ENCODE data around the gene RIC1. TPM values are rescaled to one million over a fixed set of nuclear protein-coding genes. Genes with fewer than 3 reads are reported as not detected.

RIC1 gene
- total RNA-seq, 1 experiment from 2014 or later: 18.6 TPM

GRCh38 chr9:5688109-5688508 lies 59.2 kb downstream of the RIC1 start:
- peaks cover 10% of the 10 kb centered on the region for H3K4me1 ChIP-seq
- Mint-ChIP-seq H3K27ac (ENCODE audit: unreplicated experiment) (no peak overlapping the region), H3K27me3 (ENCODE audit: insufficient read depth, unreplicated experiment) (no peaks in the 10 kb centered on the region), H3K36me3 (ENCODE audit: insufficient read depth, unreplicated experiment) (peaks cover 2% of the 10 kb centered on the region), H3K4me1 (ENCODE audit: low read depth, unreplicated experiment) (no peaks in the 10 kb centered on the region), H3K4me3 (ENCODE audit: unreplicated experiment) (no peak overlapping the region), H3K9me3 (ENCODE audit: unreplicated experiment) (peaks cover 1% of the 10 kb centered on the region)
- ChIA-PET POLR2A (no interaction called here), CTCF (no interaction called here)
- H3K4me3 ChIP-seq (ENCODE audit: low read depth, low read length): no peak overlapping the region
- intact Hi-C loops (cut with micrococcal nuclease; ENCODE audit: unreplicated experiment): no loop called here
- DNase-seq: no peak
- no peak for TF ChIP-seq CTCF (IDR thresholded peaks at IDR 0.05; ENCODE audit: insufficient read depth in 1 of 2, low read depth in 1 of 2, low read length in 1 of 2, severe bottlenecking in 1 of 2, unreplicated experiment in 1 of 2)
- no TSS peak for BruUV-seq (replicated peaks)
- no peaks in the 10 kb centered on the region for H3K36me3 ChIP-seq (ENCODE audit: control insufficient read depth, insufficient read depth, low read length)
- H3K9me3 ChIP-seq: no peaks in the 10 kb centered on the region
- no peaks in the 10 kb centered on the region for H3K27me3 ChIP-seq (replicated peaks; ENCODE audit: control insufficient read depth, insufficient read depth, low read length)

GRCh38 chr9:5690278-5690677 lies 61.4 kb downstream of the RIC1 start:
- H3K27me3 ChIP-seq (replicated peaks; ENCODE audit: control insufficient read depth, insufficient read depth, low read length): no peaks in the 10 kb centered on the region
- Mint-ChIP-seq H3K4me1 (ENCODE audit: low read depth, unreplicated experiment) (no peaks in the 10 kb centered on the region), H3K27me3 (ENCODE audit: insufficient read depth, unreplicated experiment) (no peaks in the 10 kb centered on the region), H3K27ac (ENCODE audit: unreplicated experiment) (no peak overlapping the region), H3K36me3 (ENCODE audit: insufficient read depth, unreplicated experiment) (no peaks in the 10 kb centered on the region), H3K9me3 (ENCODE audit: unreplicated experiment) (no peaks in the 10 kb centered on the region), H3K4me3 (ENCODE audit: unreplicated experiment) (no peak overlapping the region)
- H3K36me3 ChIP-seq (ENCODE audit: control insufficient read depth, insufficient read depth, low read length): no peaks in the 10 kb centered on the region
- no peak for TF ChIP-seq CTCF (IDR thresholded peaks at IDR 0.05; ENCODE audit: insufficient read depth in 1 of 2, low read depth in 1 of 2, low read length in 1 of 2, severe bottlenecking in 1 of 2, unreplicated experiment in 1 of 2)
- H3K4me1 ChIP-seq: peaks cover 10% of the 10 kb centered on the region
- BruUV-seq (replicated peaks): no TSS peak
- intact Hi-C loops (cut with micrococcal nuclease; ENCODE audit: unreplicated experiment): no loop called here
- H3K4me3 ChIP-seq (ENCODE audit: low read depth, low read length): no peak overlapping the region
- no peak for DNase-seq
- POLR2A ChIA-PET: no interaction called here
- H3K9me3 ChIP-seq: no peaks in the 10 kb centered on the region
- CTCF ChIA-PET: no interaction called here

- TF ChIP-seq CTCF (IDR thresholded peaks at IDR 0.05; ENCODE audit: insufficient read depth in 1 of 2, low read depth in 1 of 2, low read length in 1 of 2, severe bottlenecking in 1 of 2, unreplicated experiment in 1 of 2): no peak
- DNase-seq: no peak
- H3K4me1 Mint-ChIP-seq (ENCODE audit: low read depth, unreplicated experiment): peaks cover 19% of the 10 kb centered on the region
- H3K27me3 ChIP-seq (replicated peaks; ENCODE audit: control insufficient read depth, insufficient read depth, low read length): no peaks in the 10 kb centered on the region
- intact Hi-C loops (cut with micrococcal nuclease; ENCODE audit: unreplicated experiment): no loop called here
- no peaks in the 10 kb centered on the region for H3K9me3 Mint-ChIP-seq (ENCODE audit: unreplicated experiment)
- peak overlapping the region; percentile 57 for H3K27ac Mint-ChIP-seq (ENCODE audit: unreplicated experiment)
- no peak overlapping the region for H3K4me3 Mint-ChIP-seq (ENCODE audit: unreplicated experiment)
- H3K27me3 Mint-ChIP-seq (ENCODE audit: insufficient read depth, unreplicated experiment): no peaks in the 10 kb centered on the region
- no TSS peak for BruUV-seq (replicated peaks)
- H3K36me3 ChIP-seq (ENCODE audit: control insufficient read depth, insufficient read depth, low read length): no peaks in the 10 kb centered on the region
- ChIA-PET CTCF (no interaction called here), POLR2A (no interaction called here)
- no peak overlapping the region for H3K4me3 ChIP-seq (ENCODE audit: low read depth, low read length)
- H3K4me1 ChIP-seq: peaks cover 26% of the 10 kb centered on the region
- H3K36me3 Mint-ChIP-seq (ENCODE audit: insufficient read depth, unreplicated experiment): peaks cover 8% of the 10 kb centered on the region
- H3K9me3 ChIP-seq: no peaks in the 10 kb centered on the region
These were observed 67.0 kb downstream of the RIC1 start for GRCh38 chr9:5695860-5696259.

Measured in Caco-2 (cell line).